ENCODE results near the gene NACAD.
"Not testable (repeated sequence)": the region's sequence is repeated elsewhere in the genome, so short reads cannot be mapped to it uniquely, and the experiment has no call there.

The NACAD gene

DNA sequence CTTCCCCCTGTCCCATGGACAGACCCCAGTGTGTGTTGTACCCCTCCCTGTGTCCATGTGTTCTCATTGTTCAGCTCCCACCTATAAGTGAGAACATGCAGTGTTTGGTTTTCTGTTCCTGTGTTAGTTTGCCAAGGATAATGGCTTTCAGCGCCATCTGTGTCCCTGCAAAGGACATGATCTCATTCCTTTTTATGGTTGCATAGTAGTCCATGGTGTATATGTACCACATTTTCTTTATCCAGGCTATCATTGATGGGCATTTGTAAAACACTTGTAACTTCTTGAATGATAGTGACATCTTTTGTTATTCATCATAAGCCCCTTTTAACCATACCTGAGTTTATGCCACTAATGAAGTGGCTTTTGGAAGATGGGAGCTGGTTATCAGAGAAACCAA, 25.5 kb upstream of the NACAD start:
- DNase-seq (ENCODE audit: low read depth, low spot score): not testable (repeated sequence)

DNA sequence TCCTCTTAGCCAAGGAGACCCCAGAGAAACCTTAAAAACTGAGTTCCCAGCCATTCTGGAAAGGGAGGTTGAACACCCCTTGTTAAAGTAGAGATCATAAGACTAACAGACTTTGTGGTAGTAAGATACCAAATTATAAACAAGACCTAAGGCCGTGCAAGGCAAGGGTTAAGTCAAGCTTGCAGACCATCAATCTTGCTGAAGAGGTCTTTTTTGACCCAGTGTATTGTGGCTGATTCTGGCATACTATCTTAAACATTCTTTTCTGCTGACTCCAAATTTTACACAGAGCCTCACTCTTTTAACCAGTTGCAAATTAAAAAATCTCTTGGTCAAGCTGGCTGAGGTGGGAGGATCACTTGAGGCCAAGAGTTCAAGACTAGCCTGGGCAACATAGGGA, 23.9 kb upstream of the NACAD start:
- DNase-seq (ENCODE audit: low read depth, low spot score): no peak

DNA sequence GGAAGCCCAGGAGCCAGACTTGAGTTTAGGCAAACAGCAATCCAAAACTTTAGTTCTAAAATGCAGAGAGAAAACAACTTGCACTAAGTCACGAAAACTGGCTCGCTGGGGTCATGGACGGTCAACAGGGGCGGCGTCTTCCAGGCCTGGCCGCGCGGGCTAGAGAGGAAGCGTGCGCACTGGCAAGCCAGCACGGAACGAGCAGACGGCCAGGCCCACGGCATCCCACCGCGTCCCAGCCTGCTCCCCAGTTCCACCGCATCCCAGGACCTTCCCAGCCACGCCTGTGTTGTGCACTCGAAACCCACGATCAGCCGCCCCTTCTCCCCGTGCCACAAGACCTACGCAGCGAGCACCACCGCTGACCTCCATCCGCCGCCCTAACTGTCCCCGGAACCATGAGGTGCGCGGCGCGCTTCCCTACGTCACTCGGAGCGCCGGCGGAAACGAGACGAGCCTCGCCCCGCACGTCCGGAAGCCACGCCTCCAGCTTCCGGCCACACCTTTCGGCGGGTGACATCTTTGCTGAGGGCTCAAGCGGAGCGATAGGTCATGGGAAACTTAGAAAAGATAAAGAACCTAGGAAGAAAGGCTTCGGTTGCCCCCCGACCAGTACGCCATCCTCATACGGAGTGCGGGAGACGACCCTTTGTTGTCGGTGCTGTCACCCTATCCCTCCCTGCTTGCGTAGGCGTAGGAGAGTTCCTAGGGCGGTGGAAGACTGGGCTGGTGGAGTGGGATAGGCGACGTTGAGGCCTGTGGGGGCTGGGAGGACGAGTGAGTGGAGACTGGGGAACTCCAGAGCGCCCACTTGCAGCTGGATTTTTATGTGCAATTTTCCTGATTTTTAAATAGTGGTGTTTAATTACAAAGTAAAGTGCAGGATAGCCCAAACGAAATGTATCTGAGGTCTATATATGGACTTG, 22.8 kb upstream of the NACAD start, which contains the start of gene TBRG4:
Gene TBRG4, minus strand, starts transcription at position 400 of the 926 bp plus-strand sequence. CDS start 2,460 bp downstream, outside the sequence.
- DNase-seq (ENCODE audit: low read depth, low spot score): peak; percentile 97

DNA sequence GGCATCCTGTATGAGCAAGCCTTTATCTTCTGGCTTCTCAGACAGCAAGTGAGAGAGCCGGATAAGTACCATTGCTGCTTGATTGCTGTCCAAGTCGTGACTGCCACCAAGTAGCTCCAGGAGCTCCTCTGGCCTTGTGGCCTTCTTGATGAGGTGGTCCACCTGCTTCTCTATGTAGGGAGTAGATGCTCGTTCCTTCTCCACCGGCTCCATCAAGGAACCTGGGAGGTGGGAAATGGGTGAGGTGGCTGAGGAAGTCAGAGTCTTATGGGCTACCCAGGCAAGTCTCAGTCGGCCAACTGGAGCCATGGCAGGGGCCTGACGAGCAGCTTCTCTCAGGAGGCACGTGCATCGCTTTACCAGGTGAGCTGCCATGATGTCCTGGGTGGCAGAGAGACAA, 20.1 kb upstream of the NACAD start:
- no peak for DNase-seq (ENCODE audit: low read depth, low spot score)

DNA sequence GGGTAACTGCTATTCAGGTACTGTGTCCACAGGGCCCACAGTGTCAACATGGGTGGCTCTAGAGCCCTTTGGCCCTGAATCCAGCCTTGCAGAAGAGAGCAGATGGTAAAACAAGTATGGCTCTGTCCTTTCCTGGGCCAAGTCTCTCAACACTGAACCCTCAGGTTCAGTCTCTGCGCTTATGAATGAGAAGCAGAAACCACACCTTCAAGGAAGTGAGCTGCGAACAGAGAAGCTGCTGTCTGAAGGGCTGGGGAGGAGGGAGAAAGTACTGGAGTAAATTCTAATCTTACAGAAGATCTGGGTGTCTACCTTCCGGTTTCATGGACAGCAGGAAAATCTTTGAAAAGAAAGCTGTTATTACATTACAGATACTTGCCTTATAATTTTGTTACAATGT, 18.6 kb upstream of the NACAD start:
- no peak for DNase-seq (ENCODE audit: low read depth, low spot score)

DNA sequence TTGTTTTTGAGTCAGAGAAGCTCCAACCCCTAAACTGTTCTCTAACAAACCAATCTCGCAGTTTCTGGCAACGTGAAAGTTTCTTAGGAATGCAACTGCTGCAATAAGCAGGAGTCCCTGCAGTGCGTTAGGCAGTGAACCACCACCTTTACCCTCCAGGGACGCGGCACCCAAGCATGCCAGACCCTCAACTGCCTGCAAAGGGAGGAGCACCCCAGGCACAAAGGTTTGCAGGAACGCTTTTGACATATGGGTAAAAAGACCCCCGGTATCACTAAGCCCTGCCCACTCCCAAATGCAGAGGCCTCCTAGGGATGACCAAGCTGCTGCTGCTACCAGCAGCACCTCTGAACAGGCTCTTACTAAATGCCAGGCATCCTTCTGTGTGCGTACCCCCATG, 18.1 kb upstream of the NACAD start:
- DNase-seq (ENCODE audit: low read depth, low spot score): no peak

DNA sequence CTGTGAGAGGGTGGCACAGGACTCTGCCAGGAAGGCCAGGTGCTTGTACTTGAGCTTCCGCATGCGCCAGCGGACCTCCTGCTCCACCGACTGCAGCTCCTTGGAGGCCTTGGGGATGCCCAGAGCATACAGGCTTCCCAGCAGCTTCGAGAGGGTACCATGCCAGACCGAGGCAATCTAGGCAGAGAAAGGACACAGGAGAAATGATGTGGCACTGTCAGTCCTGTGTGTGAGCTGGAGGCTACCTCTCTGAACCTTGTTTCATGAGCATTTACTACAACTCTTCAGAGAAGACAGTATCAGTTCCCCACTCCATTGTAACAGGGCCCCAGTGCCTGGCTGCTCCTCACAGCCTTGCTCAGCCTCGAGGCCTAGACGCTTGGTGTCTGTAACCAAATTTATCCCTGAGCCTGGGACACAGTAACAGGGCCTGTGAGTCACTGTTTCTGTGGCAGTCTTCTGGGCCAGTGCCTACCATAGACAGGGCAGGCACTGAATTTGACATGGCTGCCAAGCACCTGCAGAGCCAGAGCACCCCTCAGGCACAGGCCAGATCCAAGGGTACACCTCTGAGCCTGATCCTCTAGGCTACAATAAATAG, 16.9 kb upstream of the NACAD start:
- no peak for DNase-seq (ENCODE audit: low read depth, low spot score)

DNA sequence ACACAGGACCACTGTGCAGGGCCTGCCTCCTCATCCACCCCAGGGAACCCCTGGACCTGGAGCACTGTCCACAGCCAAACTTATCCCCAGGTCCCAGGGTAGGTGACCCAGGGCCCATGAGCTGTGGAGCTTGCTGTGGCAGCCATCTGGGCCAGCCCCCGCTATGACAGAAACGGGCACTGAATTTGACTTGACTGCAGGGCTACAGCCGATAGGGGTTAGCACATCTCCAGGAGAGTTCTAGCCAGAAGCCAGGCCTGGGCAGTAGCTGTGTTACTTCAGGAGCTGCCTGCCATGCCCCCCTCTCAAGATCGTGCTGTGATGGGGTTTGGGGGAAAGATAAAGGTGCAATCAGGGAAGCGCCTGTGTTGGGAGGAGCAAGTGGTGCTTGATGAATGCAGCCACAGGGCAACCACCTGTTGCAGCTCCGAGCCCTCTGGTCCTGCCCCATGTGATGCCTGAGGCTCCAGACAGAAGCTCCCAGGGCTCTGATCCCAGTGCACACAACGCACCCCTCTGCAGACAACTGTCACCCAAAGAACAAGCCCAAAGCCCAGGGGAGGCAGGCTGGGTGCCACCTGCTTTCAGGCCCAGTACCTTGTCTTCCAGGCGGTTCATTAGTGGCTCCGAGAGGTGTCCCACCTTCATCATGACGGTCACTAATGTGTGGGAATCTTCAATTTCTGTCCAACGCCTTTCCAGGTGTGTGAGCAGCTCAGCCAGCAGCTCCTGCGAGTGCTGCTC, 16.2 kb upstream of the NACAD start:
- DNase-seq (ENCODE audit: low read depth, low spot score): no peak

DNA sequence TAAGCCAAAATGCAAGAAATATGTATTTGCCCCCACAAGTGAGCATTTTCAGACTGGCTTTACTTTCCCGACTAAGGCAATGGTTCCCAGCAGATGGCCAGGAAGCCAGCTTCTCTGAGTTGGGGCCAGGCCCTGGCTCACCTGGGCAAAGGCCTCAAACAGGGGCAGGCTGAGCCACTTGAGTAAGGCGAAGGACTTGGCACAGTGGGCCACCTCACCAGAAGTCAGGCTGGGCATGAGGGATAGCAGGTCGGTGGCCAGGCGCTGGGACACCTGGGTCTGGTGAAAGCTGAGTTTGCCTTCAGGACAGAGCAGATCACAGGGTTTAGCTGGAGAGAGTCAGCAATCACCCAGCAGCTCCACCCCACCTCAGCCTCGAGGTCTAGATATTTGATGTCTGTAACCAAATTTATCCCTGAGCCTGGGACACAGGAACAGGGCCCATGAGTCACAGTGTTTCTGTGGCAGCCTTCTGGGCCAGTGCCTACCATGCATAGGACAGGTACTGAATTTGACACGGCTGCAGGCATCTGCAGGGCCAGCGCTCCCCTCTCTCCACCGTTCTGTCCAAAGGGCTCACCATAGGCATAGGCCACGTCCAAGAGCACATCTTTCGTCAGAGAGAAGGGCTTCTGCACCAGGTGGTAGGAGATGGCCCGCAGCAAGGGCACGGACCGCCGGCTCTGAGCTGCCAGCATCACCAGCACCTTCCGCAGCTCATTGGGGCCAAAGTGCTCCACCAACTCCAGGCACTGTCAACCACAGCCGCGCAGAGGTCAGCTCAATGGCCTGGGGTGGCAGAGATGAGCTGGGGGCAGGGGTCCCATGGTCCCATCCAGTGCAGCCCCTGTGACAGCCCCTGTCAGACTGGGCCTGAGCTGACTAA, 15.4 kb upstream of the NACAD start:
- no peak for DNase-seq (ENCODE audit: low read depth, low spot score)

DNA sequence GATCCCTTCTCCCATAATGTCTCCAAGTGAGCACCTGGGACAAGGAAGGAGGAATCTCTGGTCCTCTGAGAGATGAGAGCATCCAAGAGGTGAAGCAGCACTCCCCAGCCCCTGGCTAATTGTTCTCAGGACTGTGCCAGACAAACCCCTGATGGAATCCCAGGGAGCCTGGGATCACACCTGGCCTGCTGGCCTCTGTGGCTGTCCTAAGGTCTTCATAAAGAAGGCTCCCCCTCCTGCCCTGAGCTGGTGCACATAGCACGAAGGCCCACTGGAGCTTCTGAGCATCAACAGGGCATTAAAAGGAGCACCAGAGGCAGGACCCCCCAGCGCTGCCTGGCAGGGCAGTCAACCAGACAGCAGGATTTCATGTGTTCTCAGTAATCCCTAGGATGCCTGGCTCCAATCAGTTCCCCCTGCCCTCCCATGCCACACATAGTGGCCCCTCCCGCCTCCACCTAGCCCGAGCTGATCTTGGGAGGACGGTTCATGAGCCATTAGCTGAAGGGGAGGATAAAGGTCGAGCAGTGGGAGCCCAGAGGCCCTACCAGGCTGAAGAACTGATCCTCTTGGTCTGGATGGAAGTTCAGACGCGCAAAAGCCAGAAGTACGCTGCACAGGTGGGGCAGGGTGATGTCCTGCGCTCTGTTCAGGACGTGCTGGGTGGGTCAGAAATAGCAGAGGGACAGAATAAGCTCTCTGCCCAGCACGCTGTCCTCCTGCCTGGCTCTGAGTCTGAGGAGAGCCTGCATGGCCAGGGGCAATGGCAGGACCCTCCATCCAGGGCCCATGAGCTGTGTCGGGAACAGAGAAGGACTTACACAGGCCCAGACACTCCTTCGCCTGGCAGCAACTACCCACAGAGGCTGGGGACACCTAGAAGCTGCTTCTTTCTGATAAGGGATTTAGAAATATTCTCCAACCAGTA, 14.3 kb upstream of the NACAD start:
- DNase-seq (ENCODE audit: low read depth, low spot score): no peak

DNA sequence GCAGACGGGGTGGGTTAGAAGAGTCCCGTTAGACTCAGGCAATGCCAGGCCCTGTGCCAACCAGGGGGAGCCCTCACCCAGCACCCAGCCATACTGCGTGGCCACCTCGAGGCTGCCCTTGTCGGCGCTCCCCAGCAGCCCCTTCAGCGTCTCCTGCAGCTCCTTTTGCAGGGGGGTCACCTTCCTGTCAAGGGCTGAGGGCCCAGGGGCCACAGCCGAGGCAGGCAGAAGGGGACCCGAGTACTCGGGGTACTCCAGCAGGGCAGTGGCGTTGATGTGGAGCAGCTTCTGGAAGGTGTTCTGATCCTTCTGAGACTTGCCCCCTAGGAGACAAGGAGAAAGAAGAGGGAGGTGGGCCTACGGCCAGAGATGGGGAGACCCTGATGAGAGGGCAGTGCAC, 13.0 kb upstream of the NACAD start:
- DNase-seq (ENCODE audit: low read depth, low spot score): no peak

DNA sequence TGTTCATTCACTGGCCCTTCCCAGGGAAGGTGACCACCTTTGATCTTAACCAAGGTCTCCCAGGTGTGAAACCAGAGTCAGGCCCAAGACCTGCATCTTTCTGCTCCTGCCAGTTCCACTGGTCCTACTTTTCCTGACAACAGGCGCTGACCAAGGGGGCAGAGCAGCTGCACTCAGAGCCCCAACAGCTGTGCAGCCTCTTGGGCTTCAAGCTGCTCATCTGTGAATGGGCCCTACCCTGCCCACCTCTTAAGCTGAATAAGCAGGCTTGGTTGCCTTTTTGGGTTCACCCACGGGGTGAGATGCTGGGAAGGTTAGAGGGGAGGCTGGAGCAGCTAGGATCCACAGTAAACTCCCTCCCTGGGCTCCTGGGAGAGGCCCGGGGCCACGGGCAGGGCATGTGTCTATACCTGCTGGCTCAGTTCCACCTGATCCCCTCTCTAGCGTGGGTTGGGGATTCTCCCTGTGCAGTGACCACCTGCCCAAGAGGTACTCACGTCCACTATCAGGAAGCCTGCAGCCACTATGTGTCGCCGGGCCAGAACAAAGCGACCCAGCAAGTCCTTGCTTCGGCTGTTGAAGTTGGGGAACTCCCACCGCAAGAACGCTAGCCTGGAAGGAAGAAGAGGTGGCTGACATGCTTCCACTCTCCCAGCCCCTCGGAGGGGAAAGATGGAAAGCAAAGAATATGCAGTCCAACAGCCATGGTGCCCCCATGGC, 12.2 kb upstream of the NACAD start:
- no peak for DNase-seq (ENCODE audit: low read depth, low spot score)

DNA sequence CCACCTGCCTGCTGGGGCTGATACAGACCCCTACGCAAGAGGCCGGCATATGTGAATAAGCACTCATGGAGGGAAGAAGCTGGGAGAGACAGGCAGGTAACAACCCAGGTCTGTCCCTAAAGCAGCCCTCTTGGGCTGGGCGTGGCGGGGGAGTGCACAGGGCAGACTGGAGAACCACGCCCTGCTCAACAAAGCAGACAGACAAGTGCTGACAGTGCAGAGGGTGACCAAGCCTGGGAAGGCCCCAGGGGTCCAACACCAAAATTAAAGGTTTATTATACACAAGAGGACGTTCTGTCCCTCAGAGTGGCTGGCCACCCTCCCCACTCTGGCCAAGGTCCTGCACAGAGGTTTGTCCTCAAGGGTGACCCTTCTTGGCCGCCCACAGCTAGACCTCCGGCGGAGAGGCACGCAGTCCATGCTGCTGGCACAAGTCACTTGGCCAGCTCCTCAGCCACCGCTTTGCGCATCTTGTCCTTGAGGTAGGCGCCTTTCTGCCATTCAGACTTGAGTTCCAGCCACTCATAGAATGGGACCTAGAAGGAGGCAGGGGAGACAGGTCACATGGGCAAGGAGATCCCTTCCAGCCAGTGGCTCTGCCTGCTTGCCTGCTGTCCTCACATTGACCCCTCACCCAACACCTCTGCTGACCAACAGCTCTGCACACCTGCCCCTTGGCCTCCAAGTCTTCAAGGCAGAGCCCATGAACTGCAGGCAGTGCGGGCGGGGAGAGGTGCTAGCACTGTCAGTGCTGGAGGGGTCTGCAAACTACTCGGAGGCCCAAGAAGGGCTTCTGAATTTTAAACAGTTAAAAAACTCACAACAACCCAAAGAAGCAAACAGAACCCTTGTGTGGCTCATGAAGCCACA, 11.4 kb upstream of the NACAD start:
- DNase-seq (ENCODE audit: low read depth, low spot score): no peak

DNA sequence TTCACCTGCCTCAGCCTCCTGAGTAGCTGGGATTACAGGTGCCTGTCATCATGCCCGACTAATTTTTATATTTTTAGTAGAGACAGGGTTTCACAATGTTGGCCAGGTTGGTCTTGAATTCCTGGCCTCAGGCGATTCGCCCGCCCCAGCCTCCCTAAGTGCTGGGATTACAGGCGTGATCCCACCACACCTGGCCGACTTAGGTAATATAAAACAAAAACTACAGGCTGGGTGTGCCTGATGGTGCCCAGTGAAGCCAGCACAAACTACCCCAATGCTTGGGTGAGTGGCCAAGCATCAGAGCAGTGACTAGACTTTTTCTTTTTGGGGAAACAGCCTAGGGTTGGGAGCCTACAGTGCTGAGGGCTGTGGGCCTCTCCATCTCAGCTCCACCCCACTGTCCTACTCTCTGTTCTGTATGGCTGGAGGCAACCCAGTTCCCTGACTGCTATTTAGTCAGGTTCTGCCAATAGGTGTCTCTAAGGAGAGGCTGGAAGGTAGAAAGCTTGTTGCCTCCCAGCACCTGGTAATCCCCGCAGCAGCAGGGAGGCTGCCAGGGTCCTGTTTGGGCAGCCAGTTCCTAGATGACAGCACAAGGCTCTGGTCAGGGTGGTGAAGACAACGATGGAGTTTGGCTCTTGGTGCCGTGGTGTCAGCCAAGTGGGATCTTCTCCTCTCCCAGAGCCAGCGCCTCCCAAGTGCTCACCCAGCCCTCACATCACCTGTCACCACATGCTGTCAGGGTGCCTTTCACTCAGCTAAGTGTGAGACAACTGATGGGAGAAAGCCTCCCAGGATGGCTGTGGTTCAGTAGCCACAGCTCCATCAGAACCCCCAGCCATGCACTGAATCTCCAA, 10.4 kb upstream of the NACAD start:
- no peak for DNase-seq (ENCODE audit: low read depth, low spot score)

DNA sequence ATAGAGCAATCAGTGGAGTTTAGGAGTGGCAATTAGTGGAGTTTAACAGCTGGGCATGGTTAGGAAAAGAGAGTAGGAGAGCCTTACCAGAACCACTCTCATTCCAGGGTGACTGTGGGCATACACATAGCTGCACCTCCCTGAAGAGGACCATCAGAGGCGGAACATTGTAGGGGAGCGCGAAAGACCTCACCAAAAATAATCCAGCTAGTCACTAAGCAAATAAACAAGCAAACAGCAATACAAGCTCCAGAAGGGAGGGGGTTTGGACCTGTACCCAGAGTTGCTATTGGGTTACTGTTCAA, 4.1 kb upstream of the NACAD start:
- no peak for DNase-seq (ENCODE audit: low read depth, low spot score)

DNA sequence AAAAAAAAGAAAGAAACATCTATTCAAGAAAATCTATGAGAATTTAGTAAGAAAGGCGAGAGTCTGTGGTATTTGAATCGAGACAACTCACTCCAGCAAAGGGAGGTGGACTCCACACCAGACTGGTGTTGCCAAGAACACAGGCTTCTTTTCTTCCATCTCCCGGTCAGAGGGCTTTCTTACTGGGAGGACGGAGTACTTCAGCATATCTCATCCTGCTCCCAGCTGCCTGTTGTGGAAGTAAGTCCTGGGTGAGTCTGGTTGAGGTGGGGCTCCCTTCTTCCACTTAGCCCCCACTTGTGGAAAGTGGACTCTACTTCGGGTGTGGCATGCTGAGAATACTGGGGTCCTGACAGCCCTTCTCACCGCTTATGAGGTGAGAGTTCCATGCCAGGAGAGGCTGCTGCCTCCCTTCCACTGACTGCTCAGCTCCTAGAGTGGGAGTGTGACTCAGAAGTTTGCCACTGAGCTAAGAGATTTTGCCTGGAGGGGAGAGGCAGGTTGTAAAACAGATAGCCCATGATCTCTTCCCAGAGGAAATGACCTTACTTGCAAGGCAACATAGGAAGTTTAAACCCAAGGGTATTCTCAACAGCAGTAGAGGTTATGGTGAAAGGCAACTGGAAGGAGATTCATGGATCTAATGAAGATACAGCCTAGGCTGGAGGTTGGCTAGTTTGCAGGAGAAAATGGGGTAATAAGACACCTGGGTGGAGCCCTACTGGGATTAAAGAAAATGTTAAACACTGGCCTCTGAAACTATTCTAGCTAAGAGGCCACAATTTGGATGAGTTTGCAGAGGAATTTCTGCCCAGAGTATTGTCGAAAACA, 3.5 kb upstream of the NACAD start:
- peak; percentile 62 for DNase-seq (ENCODE audit: low read depth, low spot score)

DNA sequence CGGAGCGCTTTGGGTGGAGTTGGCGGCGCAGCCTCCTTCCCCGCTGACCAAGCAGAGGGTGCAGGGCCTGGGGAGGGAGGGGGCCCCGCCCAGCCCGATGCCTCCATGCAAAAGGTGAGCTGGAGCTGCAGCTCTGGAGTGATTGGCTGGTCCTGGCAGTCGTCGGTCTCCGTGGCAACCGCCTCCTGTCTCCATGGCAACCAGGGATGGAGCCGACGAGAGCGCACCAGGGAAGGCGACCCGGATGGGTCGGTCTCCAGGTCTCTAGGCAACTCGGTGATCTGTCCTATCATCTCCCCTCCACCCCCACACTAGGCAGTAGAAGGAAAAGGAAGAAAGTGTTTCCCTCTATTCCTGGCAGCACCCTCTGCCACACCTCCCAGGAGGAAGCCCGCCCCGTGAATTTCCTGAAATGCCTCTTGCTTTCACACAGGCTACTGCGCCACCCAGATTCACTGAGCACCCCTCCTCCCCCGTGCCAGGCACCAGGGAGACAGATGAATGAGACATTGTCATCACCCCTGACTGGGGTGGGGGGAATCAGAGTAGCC, 647 bp upstream of the NACAD start:
- peak; percentile 96 for DNase-seq (ENCODE audit: low read depth, low spot score)

Data from ELF-1 (cell line).